Left kidney (tissue), 2 donors: ENCODE data around the gene CACNA1E. TPM values are rescaled to one million over a fixed set of nuclear protein-coding genes. Genes with fewer than 3 reads are reported as not detected.

ENCODE experiments used
- DNase-seq: peaks from one replicate; pipeline ENCODE4 v3.0.0-alpha.2; 2013
- polyA plus RNA-seq: library from polyadenylated mRNA; unstranded; fragments of 120-200 nt; gene quantifications from one replicate; pipeline ENCODE4 v1.2.1, GENCODE V29; 2013; ENCODE audit not compliant: insufficient read length

The CACNA1E gene
- polyA plus RNA-seq, 1 donor = 0.63 TPM

GRCh38 chr1:181701891-181702290 is 218.6 kb downstream of the CACNA1E start:
- DNase-seq = no peak

GRCh38 chr1:181704546-181704945 is 221.2 kb downstream of the CACNA1E start:
- peak; percentile 4 for DNase-seq

- no peak for DNase-seq
These were observed 228.5 kb downstream of the CACNA1E start for GRCh38 chr1:181711820-181712219.

- no peak for DNase-seq
These were observed 229.4 kb downstream of the CACNA1E start for GRCh38 chr1:181712711-181713110.

- DNase-seq = no peak
These were observed 231.1 kb downstream of the CACNA1E start for GRCh38 chr1:181714428-181714827.

- no peak for DNase-seq
These were observed 234.7 kb downstream of the CACNA1E start for GRCh38 chr1:181718034-181718433.

- no peak for DNase-seq
These were observed 243.1 kb downstream of the CACNA1E start for GRCh38 chr1:181726320-181727012.

GRCh38 chr1:181730606-181731005 is 247.3 kb downstream of the CACNA1E start:
- DNase-seq = no peak

GRCh38 chr1:181732218-181732990 is 249.1 kb downstream of the CACNA1E start:
- DNase-seq = no peak

- DNase-seq = no peak
These were observed 250.2 kb downstream of the CACNA1E start for GRCh38 chr1:181733486-181733885.

- DNase-seq = no peak
These were observed 253.7 kb downstream of the CACNA1E start for GRCh38 chr1:181737056-181737455.

- no peak for DNase-seq
These were observed 255.9 kb downstream of the CACNA1E start for GRCh38 chr1:181739214-181739613.

- no peak for DNase-seq
These were observed 259.1 kb downstream of the CACNA1E start for GRCh38 chr1:181742426-181742825.

- no peak for DNase-seq
These were observed 260.6 kb downstream of the CACNA1E start for GRCh38 chr1:181743878-181744312.

- DNase-seq = no peak
These were observed 262.9 kb downstream of the CACNA1E start for GRCh38 chr1:181746224-181746623.

- DNase-seq = no peak
These were observed 264.7 kb downstream of the CACNA1E start for GRCh38 chr1:181748013-181748412.

- DNase-seq = no peak
These were observed 270.8 kb downstream of the CACNA1E start for GRCh38 chr1:181754103-181754502.

GRCh38 chr1:181759481-181759880 is 276.2 kb downstream of the CACNA1E start:
- DNase-seq = no peak

GRCh38 chr1:181763736-181764135 is 280.4 kb downstream of the CACNA1E start:
- no peak for DNase-seq

GRCh38 chr1:181765451-181766026 is 282.2 kb downstream of the CACNA1E start:
- DNase-seq = no peak

- DNase-seq = no peak
These were observed 283.8 kb downstream of the CACNA1E start for GRCh38 chr1:181767001-181767708.

- DNase-seq = no peak
These were observed 285.1 kb downstream of the CACNA1E start for GRCh38 chr1:181768211-181768929.
